Measurements from ENCODE around the gene STRN3.

DNA sequence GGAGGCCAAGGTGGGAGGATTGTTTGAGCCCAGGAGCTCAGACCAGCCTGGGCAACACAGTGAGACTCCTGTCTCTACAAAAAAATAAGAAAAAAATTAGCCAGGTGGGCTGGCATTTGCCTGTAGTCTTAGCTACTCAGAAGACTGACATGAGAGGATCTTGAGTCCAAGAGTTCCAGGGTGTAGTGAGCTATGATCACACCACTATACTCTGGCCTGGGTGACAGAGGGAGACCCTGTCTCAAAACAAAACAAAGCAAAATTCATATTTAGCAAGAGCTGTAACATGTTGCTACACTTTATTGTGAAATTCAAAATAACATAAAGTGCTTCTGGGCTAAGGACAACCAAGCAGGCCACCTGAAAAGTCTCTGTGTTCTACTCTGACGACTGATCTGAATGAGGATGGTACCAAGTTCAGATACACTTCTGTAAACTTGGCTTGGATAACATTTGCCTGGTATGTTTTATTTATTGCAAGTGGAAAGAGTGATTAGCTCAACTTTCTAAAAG lies 11.6 kb upstream of the STRN3 start:
- TF ChIP-seq POLR2A (IDR thresholded peaks at IDR 0.05) = no peak
- TF ChIP-seq, protein P1, sequence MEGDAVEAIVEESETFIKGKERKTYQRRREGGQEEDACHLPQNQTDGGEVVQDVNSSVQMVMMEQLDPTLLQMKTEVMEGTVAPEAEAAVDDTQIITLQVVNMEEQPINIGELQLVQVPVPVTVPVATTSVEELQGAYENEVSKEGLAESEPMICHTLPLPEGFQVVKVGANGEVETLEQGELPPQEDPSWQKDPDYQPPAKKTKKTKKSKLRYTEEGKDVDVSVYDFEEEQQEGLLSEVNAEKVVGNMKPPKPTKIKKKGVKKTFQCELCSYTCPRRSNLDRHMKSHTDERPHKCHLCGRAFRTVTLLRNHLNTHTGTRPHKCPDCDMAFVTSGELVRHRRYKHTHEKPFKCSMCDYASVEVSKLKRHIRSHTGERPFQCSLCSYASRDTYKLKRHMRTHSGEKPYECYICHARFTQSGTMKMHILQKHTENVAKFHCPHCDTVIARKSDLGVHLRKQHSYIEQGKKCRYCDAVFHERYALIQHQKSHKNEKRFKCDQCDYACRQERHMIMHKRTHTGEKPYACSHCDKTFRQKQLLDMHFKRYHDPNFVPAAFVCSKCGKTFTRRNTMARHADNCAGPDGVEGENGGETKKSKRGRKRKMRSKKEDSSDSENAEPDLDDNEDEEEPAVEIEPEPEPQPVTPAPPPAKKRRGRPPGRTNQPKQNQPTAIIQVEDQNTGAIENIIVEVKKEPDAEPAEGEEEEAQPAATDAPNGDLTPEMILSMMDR (IDR thresholded peaks at IDR 0.05) = no peak
